ENCODE results near the gene ANO4. TPM values are rescaled to one million over a fixed set of nuclear protein-coding genes. Genes with fewer than 3 reads are reported as not detected.
"Not testable (repeated sequence)": the region's sequence is repeated elsewhere in the genome, so short reads cannot be mapped to it uniquely, and the experiment has no call there.

Gene ANO4
- total RNA-seq, 1 donor from 2014 or later, result 5.7 TPM

- Mint-ChIP-seq H3K27ac (no peak overlapping the region), H3K36me3 (no peaks in the 10 kb centered on the region)
- no peak for TF ChIP-seq CTCF (IDR thresholded peaks at IDR 0.05; ENCODE audit: unreplicated experiment)
These were observed 288.1 kb downstream of the ANO4 start for GRCh38 chr12:101082706-101083105.

GRCh38 chr12:101086490-101087135 lies 292.0 kb downstream of the ANO4 start:
- Mint-ChIP-seq H3K27me3 (ENCODE audit: low read depth) (no peaks in the 10 kb centered on the region), H3K36me3 (no peaks in the 10 kb centered on the region), H3K4me1 (peaks cover 8% of the 10 kb centered on the region), H3K9me3 (peaks cover 7% of the 10 kb centered on the region), H3K27ac (no peak overlapping the region), H3K4me3 (no peak overlapping the region)
- DNase-seq (ENCODE audit: low spot score in 2 of 2, unreplicated experiment in 2 of 2), result no peak
- no peak for TF ChIP-seq CTCF (IDR thresholded peaks at IDR 0.05; ENCODE audit: unreplicated experiment)

More at GRCh38 chr12:101082706-101083105, 288.1 kb downstream of the ANO4 start:
- DNase-seq (ENCODE audit: low spot score in 2 of 2, unreplicated experiment in 2 of 2), result no peak
- H3K4me3 Mint-ChIP-seq, result no peak overlapping the region
- H3K27me3 Mint-ChIP-seq (ENCODE audit: low read depth), result no peaks in the 10 kb centered on the region
- peaks cover 23% of the 10 kb centered on the region for H3K4me1 Mint-ChIP-seq
- peaks cover 7% of the 10 kb centered on the region for H3K9me3 Mint-ChIP-seq

- Mint-ChIP-seq H3K4me1 (peaks cover 8% of the 10 kb centered on the region), H3K27ac (no peak overlapping the region), H3K27me3 (ENCODE audit: low read depth) (no peaks in the 10 kb centered on the region), H3K4me3 (no peak overlapping the region), H3K9me3 (peaks cover 3% of the 10 kb centered on the region), H3K36me3 (no peaks in the 10 kb centered on the region)
- TF ChIP-seq CTCF (IDR thresholded peaks at IDR 0.05; ENCODE audit: unreplicated experiment), result no peak
- no peak for DNase-seq (ENCODE audit: low spot score in 2 of 2, unreplicated experiment in 2 of 2)
These were observed 293.3 kb downstream of the ANO4 start for GRCh38 chr12:101087920-101088319.

GRCh38 chr12:101089271-101089670 lies 294.7 kb downstream of the ANO4 start:
- Mint-ChIP-seq H3K4me1 (peaks cover 6% of the 10 kb centered on the region), H3K27ac (no peak overlapping the region), H3K36me3 (no peaks in the 10 kb centered on the region), H3K4me3 (no peak overlapping the region), H3K27me3 (ENCODE audit: low read depth) (no peaks in the 10 kb centered on the region), H3K9me3 (peaks cover 3% of the 10 kb centered on the region)
- TF ChIP-seq CTCF (IDR thresholded peaks at IDR 0.05; ENCODE audit: unreplicated experiment), result no peak
- DNase-seq (ENCODE audit: low spot score in 2 of 2, unreplicated experiment in 2 of 2), result no peak

- DNase-seq (ENCODE audit: low spot score in 2 of 2, unreplicated experiment in 2 of 2); H3K27me3 Mint-ChIP-seq (ENCODE audit: low read depth); H3K27ac Mint-ChIP-seq; H3K9me3 Mint-ChIP-seq; H3K4me1 Mint-ChIP-seq; H3K4me3 Mint-ChIP-seq; H3K36me3 Mint-ChIP-seq: not testable (repeated sequence)
These were observed 295.6 kb downstream of the ANO4 start for GRCh38 chr12:101090222-101090621.

GRCh38 chr12:101097829-101098580 lies 303.4 kb downstream of the ANO4 start:
- Mint-ChIP-seq H3K4me3 (no peak overlapping the region), H3K9me3 (peaks cover 5% of the 10 kb centered on the region), H3K4me1 (peaks cover 16% of the 10 kb centered on the region), H3K27me3 (ENCODE audit: low read depth) (no peaks in the 10 kb centered on the region), H3K36me3 (no peaks in the 10 kb centered on the region), H3K27ac (no peak overlapping the region)
- no peak for DNase-seq (ENCODE audit: low spot score in 2 of 2, unreplicated experiment in 2 of 2)
- TF ChIP-seq CTCF (IDR thresholded peaks at IDR 0.05; ENCODE audit: unreplicated experiment), result no peak

All from mesothelial cell of epicardium (in vitro differentiated cells).